CD4-positive, alpha-beta T cell treated with Interferon alpha-2 for 1 hour (primary cell): ENCODE results near the gene IRGM.
"Not testable (repeated sequence)": the region's sequence is repeated elsewhere in the genome, so short reads cannot be mapped to it uniquely, and the experiment has no call there.

Experiments used
- DNase-seq, 2 donors: peaks; one replicate each; pipeline ENCODE4 v3.0.0-alpha.2; 2020 to 2022

The IRGM gene

DNA sequence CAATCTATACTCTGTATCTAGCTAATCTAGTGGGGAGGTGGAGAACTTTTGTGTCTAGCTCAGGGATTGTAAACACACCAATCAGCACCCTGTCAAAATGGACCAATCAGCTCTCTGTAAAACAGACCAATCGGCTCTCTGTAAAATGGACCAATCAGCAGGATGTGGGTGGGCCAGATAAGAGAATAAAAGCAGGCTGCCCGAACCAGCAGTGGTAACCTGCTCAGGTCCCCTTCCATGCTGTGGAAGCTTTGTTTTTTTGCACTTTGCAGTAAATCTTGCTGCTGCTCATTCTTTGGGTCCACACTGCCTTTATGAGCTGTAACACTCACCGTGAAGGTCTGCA, at the start of gene IRGM:
TSS of gene IRGM (plus strand) at position 214 of the 346 bp plus-strand sequence. CDS start 1,603 bp downstream, outside the sequence.
- DNase-seq, result peak; percentile 49 to 70

DNA sequence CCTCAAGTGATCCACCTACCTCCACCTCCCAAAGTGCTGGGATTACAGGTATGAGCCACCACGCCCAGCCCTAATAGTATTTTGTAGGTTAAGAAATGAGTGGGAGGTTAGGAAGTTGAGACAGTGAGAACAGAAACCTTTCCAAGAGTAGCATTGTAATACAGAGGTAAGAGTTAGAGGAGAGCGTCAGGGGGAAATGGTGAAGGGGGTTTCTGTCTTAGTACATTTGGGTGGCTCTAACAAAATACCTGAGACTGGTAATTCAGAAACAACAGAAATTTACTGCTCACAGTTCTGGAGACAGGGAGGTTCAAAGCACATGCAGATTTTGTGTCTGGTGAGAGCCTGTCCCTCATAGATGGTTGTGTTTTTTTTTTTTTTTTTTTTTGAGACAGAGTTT, 48.9 kb upstream of the IRGM start:
- no peak for DNase-seq

DNA sequence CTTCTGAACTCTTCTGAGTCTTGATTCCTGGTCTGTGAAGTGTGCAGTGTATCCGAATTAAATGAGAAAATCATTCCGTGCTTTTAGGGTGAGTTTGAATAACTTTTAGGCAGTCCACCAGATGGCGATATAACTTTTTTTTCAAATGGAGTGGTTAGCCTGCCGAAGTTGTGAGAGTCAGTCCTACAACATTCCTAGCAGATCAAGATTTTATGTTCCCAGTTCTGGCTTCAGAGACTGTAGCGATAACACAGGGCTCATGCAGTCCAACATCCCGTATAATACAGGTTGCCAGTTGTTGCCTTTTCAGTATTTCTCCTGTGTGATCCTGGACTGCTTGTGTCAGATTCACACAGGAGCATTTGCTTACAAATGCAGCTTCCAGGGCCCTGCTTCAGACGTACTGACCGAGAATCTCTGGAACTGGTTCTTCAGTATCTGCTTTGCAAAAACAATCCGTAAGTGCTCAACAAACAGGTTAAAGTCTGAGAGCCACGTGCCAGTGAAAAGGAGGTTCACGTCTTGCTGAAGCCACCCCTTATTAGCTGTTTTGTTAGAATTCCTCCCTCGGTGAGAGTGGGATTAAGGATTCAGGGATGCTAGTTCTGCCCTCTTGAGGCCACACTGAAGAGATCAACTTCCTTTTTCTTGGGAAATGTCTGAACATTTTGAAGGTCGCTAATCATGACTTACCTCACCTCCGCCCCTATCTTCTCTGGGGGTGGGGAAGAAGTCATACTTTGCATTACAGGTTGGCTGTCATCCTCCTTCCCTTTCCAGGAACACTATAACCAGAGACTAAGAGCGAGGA, 45.0 kb upstream of the IRGM start:
- DNase-seq, result peak in 1 of 2 donors; percentile 68

GRCh38 chr5:150804388-150804787, 41.9 kb upstream of the IRGM start:
- no peak for DNase-seq

DNA sequence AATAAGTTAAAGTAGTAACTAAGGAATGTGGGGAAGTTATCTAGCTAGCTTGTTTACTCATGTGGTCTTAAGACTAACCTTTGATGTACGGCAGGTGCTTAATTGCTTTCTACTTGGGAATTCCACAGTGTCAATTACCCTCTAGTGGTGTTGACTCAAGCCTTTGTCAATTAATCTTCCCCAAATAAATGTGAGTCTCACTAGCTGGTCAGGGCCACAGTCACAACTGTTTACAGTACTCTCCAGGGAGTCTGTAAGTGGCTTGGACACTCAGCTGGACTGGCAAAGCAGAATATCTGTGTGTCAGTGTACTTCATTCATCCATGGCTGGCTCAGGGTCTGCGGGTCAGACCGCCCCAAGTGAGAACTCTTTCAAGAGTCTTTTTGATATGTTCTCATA, 37.0 kb upstream of the IRGM start:
- DNase-seq, result no peak

- DNase-seq, result no peak
Measured at GRCh38 chr5:150815010-150815409, 31.3 kb upstream of the IRGM start.

DNA sequence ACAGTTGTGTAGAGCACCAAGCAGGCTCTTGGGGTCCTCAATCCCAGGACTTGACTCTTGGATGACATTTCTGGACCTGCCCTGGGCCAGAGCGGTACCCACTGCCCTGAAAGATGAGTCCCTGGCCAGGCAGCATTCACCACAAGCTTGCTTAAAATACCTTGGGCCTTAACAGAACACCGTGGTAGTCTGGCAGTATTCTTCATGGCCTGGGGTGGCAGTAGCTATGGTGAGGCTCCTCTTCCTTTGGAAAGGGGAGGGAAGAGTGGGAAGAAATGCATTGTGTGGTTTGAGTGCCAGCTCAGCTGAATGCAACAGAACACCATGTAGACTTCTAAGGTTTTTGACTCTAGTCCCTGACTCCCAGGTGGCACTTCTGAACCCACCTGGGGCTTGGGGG, 29.4 kb upstream of the IRGM start:
- no peak for DNase-seq

GRCh38 chr5:150829744-150830143, 16.6 kb upstream of the IRGM start:
- no peak for DNase-seq

DNA sequence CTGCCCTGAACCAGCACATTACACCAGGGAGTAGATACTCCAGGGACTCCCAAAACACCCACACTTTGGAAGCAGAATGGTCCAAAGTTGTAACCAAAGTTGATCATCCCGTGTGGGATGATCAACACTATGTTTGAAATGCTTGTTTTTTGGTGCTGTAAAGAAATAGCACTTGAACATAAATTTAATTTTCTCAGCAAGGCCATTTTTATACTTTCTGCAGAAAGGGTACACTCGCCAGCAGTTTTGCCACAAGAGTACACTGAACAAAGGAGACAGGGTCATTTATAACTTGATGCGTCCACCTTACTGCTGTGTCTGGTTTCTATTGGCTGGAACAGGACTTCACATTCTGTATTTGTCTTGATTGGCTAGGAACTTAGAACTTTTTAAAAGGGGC, 14.5 kb upstream of the IRGM start:
- not testable (repeated sequence) for DNase-seq

DNA sequence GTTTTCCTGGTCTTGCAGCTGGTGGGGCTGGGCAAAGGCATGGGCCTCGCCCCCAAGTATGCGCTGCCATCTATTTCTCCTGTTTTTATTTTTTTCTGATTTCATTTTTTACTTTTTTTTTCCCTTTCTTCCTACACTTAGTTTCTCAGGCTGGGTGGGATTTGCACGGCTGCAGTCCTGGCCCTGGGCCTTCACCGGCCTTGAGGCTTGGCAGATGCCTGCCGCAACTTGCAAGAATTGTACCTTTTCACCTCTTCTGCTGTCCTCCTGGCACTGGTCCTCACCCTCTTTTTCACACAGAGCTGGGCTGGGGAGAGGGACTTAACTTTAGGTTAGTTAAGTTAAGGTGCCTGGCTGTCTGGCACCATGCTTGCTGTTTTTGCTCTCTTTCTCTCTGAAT, 10.3 kb upstream of the IRGM start:
- no peak for DNase-seq

- no peak for DNase-seq
Measured at GRCh38 chr5:150836703-150837102, 9.6 kb upstream of the IRGM start.

GRCh38 chr5:150845185-150845859, 999 bp upstream of the IRGM start:
- DNase-seq, result not testable (repeated sequence)

GRCh38 chr5:150846654-150847333, 473 bp downstream of the IRGM start:
- DNase-seq, result peak; percentile 69 to 86

DNA sequence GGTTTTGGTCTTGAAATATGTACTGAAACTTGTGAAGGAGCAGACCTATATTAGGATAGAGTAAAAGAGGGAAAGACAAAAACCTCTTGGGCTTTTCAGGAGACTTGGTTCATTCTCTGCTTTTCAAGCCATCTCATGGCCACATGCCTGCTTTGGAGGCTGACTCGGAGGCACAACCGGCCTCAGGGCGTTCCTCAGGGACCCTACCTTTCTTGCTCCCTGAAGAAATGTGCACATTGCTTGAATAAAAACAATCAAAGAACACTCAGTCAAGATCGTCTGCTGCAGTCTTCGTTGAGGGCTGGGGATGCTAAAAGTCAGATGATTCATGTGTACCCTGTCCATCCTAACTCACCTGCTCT, 994 bp downstream of the IRGM start:
- DNase-seq, result no peak

- no peak for DNase-seq
Measured at GRCh38 chr5:150848271-150848670, 1.9 kb downstream of the IRGM start.

GRCh38 chr5:150851039-150851438, 4.7 kb downstream of the IRGM start:
- DNase-seq, result no peak

DNA sequence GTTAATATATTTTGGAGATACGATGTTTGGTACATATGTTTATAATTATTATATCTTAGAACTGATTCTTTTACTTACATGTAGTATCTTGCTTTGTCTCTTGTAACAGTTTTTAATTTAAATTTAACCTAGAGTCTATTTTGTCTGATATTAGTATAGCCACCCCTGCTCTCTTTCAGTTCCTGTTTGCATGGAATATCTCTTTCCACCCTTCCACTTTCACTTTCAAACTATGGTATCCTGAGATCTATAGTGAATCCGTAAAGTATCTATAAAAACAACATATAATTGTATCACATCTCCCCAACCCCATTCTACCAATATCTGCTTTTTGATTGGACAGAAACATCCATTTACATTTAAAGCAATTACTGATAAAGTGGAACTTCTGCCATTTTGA, 7.2 kb downstream of the IRGM start:
- DNase-seq, result peak in 1 of 2 donors; percentile 13

GRCh38 chr5:150856700-150857099, 10.4 kb downstream of the IRGM start:
- DNase-seq, result not testable (repeated sequence)

DNA sequence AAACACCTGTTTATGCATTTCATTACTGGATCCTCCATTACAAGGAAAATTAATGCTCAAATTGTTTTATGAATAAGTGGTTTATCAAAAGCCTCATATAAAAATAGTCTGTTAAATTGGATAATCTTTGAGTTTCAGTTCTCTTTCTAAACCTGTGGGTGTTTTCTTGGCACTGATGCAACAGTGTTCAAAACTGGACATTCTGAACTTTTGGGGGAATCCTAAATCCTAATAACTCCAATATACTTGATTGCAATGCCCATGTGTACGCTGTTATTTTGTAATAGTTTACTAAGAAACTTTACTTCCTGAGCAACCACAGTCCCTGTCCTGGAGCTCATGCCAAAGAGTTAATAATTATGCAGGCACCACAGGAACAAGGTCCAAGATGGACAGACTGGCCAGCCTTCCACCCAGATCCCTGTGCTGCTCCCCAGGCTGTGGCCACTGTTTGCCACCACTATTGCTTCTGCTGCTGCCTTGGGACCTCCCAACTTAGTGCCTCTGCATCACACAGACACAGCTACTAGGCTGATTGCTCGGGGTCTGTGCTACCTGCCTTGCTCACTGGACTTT, 14.0 kb downstream of the IRGM start:
- DNase-seq, result no peak

- no peak for DNase-seq
Measured at GRCh38 chr5:150862070-150862469, 15.7 kb downstream of the IRGM start.

- DNase-seq, result no peak
Measured at GRCh38 chr5:150879358-150879757, 33.0 kb downstream of the IRGM start.

DNA sequence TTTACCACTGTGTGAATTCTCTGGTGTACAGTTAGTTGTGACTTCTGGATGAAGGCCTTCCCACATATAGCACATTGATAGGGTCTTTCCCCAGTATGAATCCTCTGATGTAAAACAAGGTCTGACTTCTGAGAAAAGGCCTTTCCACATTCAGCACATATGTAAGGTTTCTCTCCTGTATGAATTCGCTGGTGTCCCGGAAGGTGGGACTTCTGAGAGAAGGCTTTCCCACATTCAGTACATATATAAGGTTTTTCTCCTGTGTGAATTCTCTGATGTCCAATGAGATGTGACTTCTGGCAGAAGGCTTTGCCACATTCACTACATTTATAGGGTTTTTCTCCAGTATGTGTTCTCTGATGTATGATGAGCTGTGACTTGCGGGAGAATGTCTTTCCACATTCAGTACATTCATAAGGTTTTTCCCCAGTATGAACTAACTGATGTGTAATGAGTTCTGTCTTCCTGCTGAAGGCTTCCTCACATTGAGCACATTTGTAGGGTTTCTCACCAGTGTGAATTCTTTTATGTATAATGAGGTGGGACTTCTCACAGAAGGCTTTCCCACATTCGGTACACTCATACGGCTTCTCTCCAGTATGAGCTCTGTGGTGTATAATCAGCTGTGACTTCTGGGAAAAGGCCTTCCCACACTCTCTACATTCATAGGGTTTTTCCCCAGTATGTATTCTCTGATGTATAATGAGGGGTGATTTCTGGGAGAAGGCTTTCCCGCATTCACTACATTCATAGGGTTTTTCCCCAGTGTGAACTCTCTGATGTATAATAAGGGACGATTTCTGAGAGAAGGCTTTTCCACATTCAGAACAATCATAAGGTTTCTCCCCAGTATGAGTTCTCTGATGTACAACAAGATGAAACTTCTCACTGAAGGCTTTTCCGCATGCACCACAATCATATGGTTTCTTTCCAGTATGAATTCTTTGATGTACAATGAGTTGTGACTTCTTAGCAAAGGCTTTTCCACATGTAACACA, 49.4 kb downstream of the IRGM start:
- no peak for DNase-seq
